Inflammatory macrophage (primary cell): Measurements from ENCODE around the gene TACR1.
"Not testable (repeated sequence)": the region's sequence is repeated elsewhere in the genome, so short reads cannot be mapped to it uniquely, and the experiment has no call there.

Experiments
- DNase-seq, 2 donors: peaks; one replicate each; pipeline ENCODE4 v3.0.0-alpha.2; 2020 to 2022

The TACR1 gene

DNA sequence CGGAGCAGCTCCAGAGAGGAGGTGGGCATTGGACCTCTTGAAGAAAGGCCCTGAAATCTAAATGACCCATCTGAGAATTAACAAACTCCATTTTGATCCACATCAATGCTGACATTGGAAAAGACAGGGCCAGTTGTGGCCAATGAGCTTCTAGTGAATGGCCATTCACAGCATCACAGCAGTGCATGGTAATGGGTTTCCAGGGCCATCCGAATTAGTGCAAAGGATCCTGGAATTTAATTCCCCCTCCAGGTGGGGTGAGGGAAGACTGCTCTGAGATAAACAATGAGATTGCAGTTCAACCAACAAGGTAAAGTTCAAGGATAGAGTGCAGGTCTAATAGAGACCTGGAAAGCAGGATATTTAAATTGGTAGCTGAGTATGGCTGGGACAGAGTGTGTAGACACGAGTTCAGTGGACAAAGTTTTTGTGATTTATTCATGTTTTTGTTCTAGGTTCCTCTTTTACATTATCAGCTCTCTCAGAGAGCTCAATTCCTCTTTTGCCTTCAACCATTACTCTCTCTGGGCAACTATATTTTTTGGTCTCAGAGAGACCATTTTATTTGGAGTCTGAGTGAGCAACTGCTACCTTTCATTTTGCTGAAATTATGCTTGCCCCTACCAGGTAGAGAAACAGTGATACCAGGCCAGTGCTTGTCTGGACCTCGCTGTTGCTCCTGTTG is 5.0 kb downstream of the TACR1 start:
- DNase-seq: peak in 1 of 2 donors; percentile 4

DNA sequence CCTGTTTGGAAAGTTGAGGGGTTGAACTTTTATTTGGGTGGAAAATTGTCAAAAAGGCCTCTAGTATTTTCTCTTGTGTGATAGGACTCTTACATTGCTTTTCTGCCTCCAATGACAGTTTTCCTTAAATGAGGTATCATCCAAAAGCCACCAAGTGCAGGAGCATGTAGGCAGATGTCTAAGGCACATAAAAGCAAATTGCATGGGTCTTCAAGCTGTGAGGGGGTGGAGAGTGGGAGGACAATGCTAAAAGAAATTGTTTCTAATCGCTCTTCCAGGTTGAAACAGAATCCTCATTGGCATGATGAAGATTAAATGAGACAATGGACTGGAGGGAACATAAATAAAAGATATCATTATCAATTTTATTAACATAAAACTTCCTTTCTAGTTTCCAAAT is 6.8 kb downstream of the TACR1 start:
- no peak for DNase-seq

DNA sequence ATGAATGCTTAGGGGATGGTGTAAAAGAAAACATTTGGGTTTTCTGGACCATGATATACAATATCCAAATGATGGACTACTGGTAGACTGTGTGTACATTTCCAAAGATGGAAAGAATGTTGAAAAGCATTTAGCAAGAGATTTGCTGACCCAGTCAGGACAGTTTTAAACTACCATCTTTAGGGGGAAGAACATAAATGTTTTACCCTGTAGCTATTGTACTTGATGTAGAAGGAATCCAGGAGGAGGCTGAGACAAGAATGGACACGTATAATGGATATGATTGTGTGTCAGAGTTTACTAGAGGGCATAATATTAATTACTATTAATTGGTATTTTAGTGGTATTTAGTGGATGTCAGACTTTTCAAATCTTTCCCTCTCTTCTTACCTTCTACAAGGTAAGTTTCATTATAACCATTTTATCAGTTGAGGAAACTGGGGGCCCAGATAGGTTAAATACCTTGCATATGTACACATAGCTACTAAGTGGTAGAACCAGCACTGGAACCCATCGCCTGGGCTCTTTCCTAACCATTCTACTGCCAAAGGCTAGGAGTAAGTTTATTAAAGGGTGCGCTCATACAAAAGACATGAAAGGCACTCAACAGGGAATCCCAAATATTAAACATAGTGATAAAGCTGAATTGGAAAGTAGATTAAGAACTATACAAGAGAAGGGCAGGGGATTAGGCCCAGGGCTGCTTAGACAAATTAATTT is 8.9 kb downstream of the TACR1 start:
- DNase-seq: no peak

DNA sequence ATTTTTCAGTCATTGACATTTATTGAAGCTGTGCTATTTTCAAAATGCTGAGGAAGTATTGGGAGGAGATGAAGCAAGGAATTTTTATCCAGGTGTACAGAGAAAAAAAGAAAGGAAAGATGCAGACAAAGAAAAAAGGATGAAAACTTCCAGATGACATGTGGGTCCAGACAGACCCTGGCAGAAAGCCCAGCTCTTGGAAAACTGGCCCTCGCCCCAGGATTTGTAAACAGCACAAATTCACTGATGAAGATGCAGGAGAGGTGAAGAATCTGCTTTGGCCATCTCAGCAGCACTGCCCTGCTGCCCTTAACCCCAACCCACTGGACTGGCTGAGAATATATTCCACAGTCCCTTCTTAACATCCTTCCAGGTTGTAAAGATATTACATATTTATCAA is 12.5 kb downstream of the TACR1 start:
- DNase-seq: no peak

DNA sequence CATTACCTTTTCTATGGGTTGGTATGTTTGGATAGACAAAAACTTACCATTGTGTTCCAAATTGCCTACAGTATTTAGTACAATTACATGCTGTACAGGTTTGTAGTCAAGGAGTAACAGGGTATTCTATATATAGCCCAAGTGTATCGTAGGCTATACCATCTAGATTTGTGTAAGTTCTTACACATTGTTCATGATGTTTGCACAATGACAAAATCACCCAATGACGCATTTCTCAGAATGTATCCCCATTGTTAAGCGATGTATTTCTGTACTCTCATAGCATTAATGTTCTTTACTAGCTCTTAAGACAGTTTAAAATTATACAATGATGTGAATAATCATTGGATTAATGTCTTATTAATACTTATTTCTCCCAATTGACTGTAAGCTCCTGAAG is 16.7 kb downstream of the TACR1 start:
- DNase-seq: no peak

DNA sequence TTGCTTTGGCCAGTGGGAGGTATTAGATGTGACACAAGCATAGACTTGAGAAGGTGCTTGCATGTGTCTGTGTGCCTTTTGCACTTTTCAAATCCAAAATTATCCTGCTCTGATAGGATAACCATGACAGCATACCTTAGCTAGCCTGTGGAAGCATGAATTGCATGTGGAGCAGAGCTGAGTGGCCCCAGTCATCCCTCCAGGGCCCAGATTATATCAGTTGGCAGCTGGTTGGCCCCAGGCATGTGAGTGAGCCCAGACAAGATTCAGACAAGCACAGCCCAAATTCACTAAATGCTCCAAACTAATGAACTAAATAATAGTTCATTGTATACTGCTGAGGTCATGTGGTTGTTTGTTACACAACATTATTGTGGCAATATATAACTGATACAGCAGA is 18.8 kb downstream of the TACR1 start:
- DNase-seq: no peak

DNA sequence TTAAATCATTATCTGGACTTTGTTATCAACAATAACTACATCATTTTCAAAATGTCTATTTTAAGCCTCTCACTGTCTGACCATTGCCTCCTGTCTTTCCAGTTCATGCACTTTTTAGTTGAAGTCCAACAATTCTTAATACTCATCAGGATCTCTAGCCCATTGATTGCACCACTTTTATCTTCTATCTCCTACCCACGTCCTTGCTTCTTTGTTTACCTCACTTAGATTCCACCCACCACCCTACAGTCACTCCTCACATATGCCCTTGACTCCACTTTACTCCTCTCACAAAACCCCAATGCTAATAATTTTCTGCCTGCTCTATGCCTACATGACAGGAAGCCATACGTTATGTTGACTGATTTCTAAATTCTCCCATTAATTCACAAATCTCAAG is 21.9 kb downstream of the TACR1 start:
- no peak for DNase-seq

DNA sequence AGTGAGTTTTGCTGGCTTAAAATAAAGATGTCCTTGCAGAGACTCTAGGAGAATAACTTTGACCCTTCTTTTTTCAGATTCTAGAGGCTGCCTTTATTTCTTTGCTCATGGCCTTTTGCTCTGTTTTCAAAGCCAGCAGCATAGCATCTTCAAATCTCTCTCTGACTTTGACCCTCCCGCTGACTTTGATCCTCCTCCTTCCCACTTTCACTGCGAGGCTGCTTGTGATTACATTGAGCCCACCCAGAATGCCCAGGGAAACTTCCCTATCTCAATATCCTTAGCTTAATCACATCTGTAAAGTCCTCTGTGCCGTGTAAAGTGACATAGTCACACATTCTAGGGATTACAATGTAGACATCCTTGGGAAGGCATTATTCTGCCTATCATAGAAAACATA is 23.9 kb downstream of the TACR1 start:
- DNase-seq: no peak

DNA sequence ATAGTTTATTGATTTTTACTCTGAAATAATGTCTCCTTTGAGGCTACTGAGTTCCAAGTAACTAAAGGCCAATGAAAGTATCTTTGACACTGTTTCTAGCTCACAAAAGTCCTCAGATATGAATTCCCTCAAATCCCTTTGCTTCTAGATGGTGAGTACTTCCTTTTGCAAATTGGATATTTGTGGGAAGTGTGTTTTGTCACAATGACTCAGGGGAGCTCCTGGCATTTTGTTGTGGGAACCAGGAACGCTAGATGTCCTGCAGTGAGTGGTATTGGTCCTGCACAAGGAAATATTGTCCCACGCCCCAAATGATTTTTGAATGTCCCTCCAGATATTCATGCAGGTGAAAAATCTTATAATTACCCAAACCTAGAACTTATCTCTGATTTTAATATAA is 24.3 kb downstream of the TACR1 start:
- no peak for DNase-seq

DNA sequence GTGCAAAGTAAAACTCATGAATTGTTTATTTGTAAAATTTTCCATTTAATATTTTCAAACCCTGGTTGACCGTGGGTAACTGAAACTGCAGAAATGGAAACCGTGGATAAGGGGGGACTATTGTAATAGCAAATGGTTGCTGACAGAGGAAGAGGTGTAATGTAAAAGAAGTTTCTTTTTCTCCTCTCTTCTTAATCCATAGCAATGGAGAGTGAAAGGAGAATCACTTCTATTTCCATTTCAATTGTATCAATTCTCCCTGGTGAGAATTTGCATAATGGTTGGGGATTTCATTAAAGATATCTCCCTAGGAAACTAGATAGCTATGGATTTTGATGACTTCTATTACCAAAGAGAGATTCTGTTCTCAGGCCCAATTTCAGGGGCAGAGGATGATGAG is 24.8 kb downstream of the TACR1 start:
- DNase-seq: no peak

DNA sequence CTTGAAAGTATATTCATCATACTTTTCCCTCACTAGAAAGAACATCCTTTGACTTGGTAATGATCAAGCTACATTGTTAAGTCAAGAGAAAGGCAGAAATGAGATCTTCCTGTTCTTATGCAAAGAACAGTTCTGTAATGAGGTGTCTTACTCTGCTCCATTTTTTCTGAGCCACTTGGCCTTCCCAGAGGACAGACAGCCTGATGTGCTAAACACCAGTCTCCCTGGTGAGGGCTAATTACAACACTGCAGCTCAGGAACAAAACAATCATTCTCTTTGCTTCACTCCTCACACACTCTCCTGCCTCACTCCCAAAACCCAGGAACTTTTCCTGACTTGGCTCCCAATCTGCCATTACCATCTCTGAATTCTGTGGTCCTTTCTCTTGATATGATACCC is 25.6 kb downstream of the TACR1 start:
- DNase-seq: no peak

DNA sequence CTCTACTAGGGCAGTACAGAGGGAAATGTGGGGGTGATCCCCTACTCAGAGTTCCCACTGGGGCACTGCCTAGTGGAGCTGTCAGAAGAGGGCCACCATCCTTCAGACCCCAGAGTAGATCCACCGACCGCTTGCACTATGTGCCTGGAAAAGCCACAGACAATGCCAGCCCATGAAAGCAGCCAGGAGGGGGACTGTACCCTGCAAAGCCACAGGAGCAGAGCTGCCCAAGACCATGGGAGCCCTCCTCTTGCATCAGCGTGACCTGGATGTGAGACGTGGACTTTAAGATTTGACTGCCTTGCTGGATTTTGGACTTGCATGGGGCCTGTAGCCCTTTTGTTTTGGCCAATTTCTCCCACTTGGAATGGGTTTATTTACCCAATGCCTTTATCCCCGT is 27.9 kb downstream of the TACR1 start:
- not testable (repeated sequence) for DNase-seq

DNA sequence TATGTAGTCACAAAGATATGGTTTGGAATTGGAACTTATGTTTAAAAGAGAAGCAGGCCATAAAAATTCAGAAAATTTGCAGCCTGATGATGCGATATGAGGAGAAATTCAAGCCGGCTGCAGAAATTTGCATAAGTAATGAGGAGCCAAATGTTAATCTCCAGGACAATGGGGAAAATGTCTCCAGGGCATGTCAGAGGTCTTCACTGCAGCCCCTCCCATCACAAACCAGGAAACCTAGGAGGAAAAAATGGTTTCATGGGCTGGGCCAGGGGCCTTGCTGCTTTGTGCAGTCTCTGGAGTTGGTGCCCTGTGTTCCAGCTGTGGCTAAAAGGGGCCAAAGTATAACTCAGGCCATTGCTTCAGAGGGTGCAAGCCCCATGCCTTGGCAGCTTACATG is 28.4 kb downstream of the TACR1 start:
- DNase-seq: no peak

DNA sequence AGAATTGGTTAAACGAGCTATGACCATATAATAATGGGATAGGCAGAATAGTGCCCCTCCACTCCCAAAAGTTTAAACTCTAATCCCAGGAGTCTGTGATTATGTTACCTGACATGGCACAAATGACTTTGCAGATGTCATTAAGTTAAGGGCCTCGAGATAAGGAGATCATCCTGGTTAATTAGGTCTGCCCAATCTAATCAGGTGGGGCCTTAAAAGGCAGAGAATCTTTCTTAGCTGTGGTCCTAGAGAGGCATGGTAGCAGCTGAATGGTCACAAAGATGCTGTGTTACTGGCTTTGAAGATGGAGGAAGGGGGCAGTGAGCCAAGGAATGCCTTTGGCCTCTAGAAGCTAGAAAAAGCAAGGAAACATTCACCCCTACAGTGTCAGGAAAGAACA is 31.1 kb downstream of the TACR1 start:
- no peak for DNase-seq

DNA sequence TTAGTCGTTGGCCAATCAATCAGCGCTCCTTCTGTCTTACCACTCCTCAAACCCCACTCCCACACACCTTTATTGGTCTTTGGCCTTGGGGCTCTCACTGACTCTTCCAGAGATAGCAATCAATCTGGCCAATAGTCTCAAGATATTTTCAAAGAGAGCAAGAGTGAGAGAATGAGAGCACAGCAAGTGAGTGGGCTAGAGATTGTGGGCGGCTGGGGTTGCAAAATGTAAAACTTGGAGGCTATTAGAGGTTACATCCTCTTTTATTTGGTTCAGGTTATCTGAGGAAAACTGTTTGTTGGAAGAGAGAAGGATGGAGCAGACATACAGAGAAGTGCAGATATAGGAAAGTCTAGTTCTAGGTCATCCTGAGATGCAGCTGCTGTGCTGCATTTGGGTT is 32.8 kb downstream of the TACR1 start:
- peak; percentile 26 to 31 for DNase-seq

DNA sequence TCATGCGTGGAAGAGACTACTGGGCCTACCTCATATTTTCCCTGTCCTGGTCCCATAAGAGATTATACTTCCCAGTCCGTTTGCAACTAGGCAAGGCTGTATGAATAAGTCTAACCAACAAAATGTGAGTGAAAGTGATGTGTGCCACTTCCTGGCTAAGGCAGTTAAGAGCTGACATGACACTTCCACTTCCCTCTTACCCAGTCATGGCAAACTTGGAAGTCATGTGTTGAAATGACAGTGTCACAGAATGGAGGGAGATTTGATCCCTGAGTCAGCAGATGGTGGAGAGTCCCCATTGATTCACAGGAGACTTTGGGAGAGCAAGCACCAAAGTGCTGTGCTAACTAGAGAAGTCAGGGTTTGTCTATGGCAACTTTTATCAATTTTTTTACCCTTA is 36.4 kb downstream of the TACR1 start:
- peak; percentile 76 to 79 for DNase-seq

DNA sequence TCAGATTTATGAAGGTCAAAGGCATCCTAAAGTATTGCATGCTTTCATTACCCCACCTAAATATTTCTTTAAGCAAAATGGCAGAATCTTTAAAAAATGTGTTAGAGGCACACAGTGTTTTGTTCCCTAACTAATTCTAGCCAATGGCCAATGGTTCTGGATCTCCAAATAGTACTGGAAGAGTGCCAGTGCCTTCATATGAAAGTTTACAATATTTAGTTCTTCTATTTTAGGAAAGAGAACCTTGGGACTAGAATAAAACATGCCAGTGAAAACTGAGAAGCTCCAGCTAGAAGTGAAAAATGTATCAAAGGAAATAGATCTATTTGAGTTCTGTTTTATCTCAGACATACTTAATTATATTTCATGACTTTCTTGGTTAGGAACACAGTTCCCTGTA is 37.1 kb downstream of the TACR1 start:
- peak in 1 of 2 donors; percentile 6 for DNase-seq

DNA sequence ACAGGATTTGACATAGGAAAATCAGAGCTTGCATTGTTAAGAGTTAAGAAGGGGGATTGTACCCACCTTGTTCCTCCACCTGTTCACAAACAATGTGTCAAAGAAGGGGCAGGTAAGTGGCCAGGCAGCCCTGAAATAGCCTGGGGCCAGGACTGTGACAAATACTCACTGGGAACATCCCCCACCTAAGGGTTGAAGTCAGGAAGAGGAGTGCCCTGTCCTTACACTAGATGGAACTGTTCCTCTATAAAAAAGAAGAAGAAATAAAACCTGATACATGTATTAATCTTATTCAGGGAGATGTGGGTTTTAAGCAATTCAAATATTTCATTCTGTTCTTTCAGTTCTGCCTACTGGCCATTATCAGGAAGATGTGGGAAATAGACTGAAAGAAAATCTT is 41.9 kb downstream of the TACR1 start:
- DNase-seq: peak in 1 of 2 donors; percentile 10

DNA sequence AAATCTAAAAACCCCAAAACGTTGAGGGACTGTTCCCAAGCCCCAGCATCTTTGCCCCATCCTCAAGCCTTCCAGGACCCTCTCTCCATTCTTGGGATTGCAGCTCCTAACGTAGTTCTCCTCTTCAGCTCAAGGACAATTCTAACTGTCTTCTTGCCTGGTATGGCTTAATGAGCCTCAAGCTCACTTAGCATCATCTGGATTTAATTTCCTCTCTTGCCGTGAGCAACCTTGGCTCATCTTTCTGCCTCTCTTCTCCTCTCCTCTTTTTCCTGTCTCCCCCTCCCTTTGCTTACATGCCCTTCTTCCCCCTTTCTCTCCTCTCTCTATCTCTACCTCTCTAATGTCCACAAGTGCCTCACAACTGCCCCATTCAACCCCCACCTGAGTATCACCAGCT is 44.2 kb downstream of the TACR1 start:
- DNase-seq: no peak

DNA sequence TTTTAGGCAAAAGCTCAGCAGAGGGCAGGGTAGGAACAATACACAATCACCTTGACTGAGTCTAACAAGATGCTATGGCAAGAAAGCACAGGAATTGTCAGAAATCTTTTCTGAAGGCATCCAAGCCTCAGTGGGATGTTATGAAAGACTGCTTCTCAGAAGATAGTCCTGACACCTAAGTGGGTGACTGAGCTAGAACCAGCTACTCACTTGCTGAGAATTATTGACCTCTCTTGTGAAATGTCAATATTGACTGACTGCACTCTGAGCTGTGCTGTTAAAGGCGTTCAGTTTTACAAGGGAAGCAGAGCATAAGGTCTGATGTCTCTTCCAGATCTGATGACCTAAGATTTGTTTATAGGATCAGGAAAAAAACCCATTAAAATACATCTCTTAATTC is 46.1 kb downstream of the TACR1 start:
- DNase-seq: no peak

DNA sequence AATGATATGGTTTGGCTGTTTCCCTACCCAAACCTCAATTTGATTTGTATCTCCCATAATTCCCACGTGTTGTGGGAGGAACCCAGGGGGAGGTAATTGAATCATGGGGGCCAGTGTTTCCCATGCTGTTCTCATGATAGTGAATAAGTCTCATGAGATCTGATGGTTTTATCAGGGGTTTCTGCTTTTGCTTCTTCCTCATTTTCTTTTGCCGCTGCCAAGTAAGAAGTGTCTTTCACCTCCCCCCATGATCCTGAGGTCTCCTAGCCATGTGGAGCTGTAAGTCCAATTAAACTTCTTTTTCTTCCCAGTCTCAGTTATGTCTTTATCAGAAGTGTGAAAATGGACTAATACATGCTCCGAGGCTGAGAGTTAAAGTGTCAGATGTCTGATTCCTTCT is 47.1 kb downstream of the TACR1 start:
- peak; percentile 22 to 42 for DNase-seq

DNA sequence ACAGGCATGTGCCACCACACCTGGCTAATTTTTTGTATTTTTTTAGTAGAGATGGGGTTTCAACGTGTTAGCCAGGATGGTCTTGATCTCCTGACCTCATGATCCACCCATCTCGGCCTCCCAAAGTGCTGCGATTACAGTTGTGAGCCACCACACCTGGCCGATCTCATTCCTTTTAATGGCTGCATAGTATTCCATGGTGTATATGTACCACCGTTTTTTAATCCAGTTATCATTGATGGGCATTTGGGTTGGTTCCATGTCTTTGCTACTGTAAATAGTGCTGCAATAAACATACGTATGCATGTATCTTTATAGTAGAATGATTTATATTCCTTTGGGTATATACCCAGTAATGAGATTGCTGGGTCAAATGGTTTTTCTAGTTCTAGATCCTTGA is 51.4 kb downstream of the TACR1 start:
- DNase-seq: not testable (repeated sequence)

DNA sequence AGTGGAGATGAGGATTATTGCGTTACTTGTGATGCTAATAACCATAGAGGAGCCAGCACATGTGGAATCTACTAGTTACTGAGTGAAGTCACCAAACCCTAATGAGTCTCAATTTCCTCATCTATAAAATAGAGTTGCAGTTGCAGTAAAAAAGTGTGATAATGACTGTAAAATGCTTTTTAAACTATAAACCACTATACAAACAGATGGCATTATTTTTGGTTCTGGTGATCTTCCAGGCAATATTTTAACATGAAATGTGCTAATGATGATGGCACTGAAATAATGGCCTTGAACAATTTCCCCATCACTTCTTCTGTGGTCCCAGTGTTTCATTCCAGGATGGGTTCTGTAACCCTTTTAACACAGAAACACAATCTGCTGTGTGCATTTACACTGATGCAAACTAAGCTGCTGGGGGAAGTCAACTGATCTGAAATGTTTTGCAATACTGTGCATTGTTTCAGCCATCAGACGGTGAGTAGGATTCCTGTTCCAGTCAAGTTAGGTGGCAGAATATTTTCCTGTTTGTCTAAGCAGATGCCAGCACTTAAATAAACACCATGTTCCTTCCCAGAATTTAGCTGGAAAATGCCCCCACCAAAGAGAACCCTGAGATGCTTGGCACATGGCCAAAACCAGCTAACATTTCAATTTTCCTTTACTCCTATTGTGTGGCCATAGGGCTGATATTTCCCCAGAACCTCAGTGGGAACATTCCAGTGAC is 52.6 kb downstream of the TACR1 start:
- peak; percentile 30 to 31 for DNase-seq

DNA sequence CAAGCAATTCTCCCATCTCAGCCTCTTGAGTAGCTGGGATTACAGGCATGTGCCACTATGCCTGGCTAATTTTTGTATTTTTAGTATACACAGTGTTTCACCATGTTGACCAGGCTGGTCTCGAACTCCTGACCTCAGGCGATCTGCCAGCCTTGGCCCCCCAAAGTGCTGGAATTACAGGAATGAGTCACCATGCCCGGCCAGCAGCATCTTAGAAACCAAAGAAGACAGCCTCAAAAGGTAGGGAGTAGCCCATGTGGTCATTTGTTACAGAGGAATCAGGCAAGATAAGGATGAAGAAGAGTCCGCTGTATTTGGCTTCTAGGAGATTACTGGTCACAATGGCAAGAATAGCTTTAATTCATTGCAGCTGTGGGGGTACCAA is 53.1 kb downstream of the TACR1 start:
- DNase-seq: not testable (repeated sequence)
